Pulmonary artery endothelial cell (primary cell): ENCODE measurements around the gene SINHCAF. TPM values are rescaled to one million over a fixed set of nuclear protein-coding genes. Genes with fewer than 3 reads are reported as not detected.

Source experiments
- DNase-seq: peaks from one replicate; pipeline ENCODE4 v3.0.0-alpha.2; 2011; ENCODE audit warnings: low read depth, low spot score
- total RNA-seq: library from RNA; depleted of rRNA; stranded (reverse); fragments of >200 nt; gene quantifications from 2 replicates; pipeline ENCODE4 v1.2.3, GENCODE V29; 2014

SINHCAF gene
- total RNA-seq, 1 donor from 2014 or later: 74.6 TPM

- DNase-seq: no peak
Observed at GRCh38 chr12:31337952-31338351, 12.0 kb upstream of the SINHCAF start.

DNA sequence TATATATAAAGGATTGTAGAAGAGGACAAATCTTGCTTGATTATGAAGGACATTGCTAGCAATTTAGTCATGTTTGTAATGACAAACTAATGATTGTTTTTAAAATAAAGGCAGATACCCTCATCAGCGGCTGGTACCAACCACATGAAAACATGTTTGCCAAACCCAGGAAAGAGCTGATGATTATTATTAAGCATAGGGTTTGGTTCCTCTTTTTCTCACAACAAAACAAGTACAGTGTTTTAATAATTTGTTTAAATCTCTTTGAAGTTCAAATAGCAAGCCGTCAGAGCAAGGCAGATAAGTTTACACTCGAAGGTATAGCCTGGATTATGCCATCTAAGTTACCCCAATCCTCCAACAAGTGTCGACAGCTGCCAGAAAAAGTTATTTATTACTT, 5.3 kb upstream of the SINHCAF start:
- DNase-seq: no peak

DNA sequence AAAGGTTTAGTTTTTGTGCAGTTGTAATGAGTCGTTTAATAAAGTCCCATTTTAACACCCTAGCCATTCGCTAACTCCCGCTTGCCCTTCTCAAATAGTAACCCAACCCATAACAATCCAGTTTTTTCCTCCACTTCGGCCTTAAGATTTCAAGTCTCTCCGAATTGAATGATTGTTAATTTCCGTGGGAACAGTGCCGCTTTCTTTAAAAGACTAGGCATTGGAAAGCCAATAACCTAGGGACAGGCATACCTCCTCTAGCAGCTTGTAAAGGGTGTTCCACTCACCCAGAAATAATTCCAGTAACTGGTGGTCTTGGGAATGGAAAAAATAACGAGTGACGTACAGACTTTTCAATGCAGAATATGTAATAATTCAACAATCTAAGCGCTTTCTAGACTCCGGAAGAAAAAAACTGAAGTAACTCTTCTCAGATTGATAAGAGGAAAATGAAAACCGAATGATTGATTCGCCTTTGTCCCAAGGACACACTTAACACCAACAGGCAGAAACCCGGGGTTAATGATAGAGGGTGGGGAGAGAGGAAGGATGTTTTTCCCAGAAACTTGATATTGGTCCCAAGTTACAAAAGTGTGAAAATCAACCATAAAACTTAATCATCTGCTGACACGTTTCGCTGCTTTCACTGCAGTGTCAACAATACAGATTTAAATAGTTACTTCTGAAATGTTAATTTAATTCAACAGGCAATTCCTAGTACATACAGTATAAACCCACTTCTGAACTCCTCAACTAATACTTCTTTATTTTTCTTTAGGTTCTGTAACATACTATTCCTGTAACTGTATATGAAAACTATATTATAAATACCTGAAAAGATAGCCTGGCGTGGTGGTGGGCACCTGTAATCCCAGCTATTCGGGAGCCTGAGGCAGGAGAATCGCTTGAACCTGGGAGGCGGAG, 1.0 kb upstream of the SINHCAF start:
- DNase-seq: no peak

DNA sequence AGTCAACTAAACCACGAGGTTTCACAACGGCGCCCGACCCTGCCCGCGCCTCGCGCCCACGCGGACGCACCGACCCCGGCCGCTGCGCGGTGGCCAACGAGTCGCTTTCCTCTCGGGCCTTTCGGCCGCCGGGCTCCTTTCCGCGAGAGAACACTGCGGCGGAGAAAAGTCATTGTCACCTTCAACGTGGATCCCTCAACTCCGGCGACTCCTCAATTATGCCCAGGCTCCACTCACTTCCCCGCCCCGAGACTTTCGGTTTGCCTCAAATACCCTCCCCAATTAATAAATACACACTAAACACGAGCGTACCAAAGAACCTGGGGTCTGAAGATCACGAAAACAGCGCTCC, 450 bp downstream of the SINHCAF start:
- DNase-seq: no peak

DNA sequence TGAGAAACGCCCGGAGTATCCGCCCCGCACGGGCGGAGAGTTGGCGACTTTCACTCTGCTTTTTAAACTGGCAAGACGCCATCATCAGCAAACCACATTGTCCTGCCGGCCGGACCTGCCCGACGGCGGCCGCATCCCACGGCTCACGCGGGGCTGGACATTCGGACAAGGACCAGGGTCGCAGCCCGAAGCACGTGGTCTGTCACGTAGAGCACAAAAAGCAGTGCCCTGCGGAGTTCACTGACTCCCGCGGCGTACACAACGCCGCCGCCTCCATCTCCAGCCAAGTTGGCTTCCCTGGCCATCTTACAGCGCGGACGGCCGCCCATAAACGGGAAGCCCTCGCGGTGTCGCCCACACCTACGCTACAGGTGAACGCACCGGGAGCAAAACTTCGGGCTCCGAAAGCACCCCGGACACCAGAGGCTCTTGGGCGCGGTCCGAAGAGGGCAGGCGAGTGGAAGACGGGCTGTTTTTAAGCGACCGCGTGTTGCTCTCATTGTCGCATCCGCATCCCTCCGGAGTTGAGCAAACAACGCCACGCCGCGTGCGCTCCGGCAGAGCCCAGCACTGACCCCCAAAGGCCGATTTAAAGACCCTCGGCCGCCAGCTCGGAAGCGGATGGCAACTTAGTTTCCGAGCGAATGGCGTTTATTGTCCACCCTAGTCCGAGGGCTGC, 966 bp downstream of the SINHCAF start:
- no peak for DNase-seq

DNA sequence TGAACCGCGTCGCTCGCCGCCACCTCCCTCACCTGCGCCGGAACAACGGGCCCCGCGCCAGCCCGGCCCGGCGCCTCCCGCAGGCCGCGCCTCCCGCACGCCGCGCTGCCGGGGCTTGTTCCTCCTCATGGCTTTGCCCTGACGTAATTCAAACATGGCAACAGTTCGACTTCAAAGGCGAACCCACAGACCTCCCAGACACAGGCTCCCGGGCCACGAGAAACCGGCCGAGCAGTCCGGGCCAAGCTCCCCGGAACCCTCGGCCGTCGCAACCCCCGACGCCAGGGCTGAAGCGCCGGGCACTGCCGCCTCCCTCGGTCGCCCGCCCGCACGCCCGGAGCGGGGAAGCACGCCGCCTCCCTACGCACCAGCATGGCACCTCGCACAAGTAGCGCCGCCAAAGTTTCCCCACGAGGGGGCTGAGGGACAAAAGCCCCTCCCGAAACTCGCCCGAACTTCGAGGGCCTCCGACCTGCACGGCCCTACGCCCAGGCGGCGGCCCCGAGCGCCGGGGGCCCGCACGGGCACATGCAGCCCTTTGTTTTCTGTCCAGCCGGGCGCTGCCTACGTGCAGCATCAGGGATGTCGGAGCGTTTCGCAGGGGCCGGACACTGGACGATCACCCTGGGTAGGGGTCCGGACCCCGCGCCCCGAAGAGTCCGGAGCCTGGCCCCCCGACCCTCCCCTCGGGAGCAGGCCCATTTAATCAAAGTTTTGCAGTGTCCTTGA, 1.7 kb downstream of the SINHCAF start:
- peak; percentile 37 for DNase-seq

DNA sequence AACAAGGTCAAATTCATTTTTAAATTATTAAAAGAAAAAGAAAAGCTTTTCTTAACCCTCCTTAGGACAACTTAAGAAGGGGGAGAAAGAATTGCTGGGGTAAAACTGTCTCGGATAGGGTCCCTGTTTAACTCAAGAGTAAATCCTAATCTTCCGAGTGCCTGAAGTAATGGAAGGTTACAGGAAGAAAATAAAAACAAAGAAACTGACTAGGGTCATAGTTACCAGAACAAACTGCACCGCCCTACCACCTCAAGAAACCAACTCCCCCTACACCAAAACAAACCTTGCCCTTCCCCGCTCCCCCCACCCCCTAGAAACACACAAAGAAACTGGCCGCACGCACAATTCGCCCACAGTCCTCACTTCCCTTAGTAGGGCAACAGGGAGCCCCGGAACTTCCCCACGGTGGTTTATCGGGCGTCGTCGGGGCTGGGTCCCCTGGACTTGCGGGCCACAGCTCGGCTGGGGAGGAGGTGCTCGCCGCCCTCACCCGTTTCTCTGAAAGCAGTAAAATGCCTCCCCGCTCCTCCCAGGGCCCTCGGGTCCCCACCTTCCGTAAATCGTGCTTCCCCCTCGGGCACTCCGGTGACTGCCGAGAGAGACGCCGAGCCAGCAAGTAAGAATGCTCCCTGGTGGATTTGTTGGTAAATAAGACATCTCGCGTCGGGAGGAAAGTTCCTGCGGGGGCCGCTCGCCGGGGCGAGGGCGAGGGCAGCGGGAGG, 2.4 kb downstream of the SINHCAF start:
- DNase-seq: no peak

GRCh38 chr12:31322801-31323207, 3.1 kb downstream of the SINHCAF start:
- no peak for DNase-seq

- no peak for DNase-seq
Observed at GRCh38 chr12:31321897-31322228, 4.1 kb downstream of the SINHCAF start.

DNA sequence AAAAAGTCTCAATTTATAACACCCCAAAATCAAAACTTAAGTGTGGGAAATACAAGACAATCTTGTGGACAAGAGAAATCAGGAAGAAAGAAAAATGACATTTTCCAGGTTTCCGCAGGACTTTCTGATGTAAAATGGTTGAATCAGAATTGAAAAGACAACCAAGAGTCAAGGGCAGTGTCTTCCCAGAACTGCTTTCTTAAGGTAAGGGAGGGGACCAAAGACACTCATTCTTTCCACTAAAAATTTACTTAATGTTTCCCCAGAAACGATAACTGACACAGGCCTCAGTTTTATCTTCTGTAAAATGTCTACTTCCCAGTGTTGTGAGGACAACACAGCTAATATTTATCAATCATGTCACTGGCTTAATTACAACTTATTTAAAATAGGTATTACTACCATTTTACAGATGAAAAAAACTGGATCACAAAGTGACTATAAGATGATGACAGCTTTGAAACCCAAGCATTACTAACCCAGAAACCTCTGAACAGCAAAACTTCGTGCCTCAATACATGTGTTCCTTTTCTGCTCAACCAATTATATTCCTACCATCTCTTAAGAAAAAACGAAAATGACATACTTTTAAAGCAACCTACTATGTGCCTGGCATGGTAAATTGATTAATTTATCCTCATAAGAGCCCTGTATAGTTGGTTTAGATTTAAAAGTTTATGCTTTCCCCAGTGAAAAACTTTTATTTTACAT, 4.6 kb downstream of the SINHCAF start:
- no peak for DNase-seq

DNA sequence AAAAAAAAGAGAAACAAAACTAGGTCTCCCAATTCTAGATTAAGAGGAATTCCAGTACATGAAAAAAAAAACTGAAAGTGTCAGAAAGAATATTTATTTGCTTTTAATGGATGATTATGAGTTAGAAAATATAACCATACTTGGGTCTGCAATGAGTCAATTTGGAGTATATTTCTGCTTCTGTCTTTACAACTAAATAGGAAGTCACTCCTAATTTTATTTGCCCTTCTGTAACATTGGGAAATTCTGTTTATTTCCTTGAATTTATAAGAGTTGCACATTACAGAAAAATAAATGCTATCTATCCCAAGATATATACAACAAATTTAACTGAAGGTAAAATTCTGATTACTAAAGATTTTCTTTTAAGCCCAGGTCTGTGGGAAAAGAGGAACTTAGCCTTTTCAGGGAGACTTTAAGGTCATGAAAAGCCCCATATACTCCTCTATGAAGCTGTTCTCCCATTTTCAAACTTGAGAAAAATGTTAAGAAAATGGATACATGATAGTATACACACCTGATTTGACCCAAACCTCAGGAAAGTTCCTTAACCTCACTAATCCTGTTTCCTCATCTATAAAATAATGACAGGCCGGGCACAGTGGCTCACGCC, 7.2 kb downstream of the SINHCAF start:
- DNase-seq: no peak

DNA sequence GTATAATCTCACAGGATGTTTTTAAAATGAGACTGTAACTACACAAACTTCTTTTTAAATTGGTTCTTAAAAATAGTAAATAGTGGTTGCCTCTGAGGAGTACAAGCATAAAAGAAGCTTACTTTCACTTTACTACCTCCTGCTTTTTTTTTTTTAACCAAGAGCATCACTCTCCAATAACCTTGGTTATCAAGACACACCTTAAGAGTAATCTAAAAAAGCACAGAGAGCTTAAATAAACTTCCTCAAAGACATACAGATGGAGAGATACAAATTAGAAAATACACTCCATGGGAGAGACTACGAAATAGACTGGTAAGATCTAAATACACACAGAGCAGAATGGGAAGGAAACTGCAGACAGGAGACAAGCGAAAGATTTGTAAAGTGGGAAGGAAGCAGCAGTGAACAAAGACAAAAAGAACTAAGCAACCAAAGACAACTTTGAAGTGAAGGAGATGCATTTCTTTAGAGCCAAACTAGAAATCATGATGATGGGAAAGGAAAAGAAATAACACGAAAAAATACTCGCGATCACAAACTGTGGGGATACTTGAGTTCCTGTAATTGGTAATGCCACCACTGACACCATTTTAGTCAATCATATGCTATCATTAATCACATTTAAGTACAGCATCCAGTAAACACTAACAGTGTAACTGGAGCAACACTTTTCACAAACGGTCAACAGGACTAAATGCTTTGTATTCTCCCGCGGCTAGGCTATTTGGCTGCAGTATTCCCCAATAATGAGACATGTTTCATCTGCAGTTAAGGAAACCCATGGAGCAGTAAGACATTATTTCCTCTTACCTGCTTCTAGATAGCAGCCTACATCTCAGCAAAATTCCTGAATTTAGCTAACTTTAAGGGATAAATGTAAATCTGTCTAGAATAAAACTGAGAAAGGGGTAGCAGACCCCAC, 8.2 kb downstream of the SINHCAF start:
- no peak for DNase-seq

DNA sequence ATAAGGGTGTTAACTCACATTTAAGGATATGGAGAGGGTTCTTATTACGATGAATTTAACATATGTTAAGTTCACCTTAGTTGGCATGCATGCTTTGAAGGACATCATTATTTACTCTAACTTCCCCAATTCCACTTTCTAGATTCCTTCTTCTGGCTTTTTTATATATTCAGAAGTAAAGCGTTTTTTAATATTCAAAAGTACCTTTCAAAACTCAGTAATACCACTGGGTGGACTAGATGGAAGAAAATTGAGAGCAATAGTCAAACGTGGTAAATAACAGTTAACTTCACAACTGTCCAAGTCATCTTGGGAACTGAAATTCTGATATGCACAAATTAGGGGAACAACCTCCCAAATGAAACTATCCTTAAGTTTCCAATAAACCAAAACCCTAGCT, 9.1 kb downstream of the SINHCAF start:
- no peak for DNase-seq

- no peak for DNase-seq
Observed at GRCh38 chr12:31315784-31316465, 10.0 kb downstream of the SINHCAF start.

- DNase-seq: no peak
Observed at GRCh38 chr12:31315044-31315715, 10.8 kb downstream of the SINHCAF start.

- DNase-seq: no peak
Observed at GRCh38 chr12:31312431-31312830, 13.5 kb downstream of the SINHCAF start.

- no peak for DNase-seq
Observed at GRCh38 chr12:31311634-31312258, 14.2 kb downstream of the SINHCAF start.

- no peak for DNase-seq
Observed at GRCh38 chr12:31310488-31310887, 15.5 kb downstream of the SINHCAF start.
